ENCODE measurements around the gene KCTD17.

DNA sequence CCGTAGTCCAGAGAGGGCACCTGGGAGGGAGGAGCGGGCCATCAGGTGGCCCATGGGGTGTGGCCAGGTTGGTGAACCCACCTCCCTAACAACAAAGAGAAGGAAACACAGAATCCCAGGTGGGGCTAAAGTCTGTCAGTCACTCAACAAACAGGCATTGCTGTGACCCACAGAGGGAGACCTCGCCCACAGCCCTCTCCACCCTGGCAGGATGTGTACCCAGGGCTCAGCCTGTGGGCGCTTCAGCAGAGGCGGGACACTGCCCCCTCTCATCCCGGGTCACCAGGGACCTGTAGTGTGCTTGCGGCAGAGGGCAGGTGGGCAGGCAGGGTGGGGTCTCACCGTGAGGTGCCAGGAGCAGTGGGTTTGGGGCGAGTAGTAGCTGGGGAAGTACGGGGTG is 32.8 kb downstream of the KCTD17 start:
- TF ChIP-seq, protein P1, sequence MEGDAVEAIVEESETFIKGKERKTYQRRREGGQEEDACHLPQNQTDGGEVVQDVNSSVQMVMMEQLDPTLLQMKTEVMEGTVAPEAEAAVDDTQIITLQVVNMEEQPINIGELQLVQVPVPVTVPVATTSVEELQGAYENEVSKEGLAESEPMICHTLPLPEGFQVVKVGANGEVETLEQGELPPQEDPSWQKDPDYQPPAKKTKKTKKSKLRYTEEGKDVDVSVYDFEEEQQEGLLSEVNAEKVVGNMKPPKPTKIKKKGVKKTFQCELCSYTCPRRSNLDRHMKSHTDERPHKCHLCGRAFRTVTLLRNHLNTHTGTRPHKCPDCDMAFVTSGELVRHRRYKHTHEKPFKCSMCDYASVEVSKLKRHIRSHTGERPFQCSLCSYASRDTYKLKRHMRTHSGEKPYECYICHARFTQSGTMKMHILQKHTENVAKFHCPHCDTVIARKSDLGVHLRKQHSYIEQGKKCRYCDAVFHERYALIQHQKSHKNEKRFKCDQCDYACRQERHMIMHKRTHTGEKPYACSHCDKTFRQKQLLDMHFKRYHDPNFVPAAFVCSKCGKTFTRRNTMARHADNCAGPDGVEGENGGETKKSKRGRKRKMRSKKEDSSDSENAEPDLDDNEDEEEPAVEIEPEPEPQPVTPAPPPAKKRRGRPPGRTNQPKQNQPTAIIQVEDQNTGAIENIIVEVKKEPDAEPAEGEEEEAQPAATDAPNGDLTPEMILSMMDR (IDR thresholded peaks at IDR 0.05; ENCODE audit: low read length), result no peak
- TF ChIP-seq EZH2 (IDR thresholded peaks at IDR 0.05; ENCODE audit: borderline replicate concordance, low read length), result no peak
